ENCODE results near the gene ENOX2. TPM values are rescaled to one million over a fixed set of nuclear protein-coding genes. Genes with fewer than 3 reads are reported as not detected.

The ENOX2 gene
- total and polyA plus RNA-seq, 2 of the 13 experiments (the other 11 are each of a cell fraction or from before 2014, with no cell fraction given) = 5.9 to 8.5 TPM

- Histone ChIP-seq H3K9ac (ENCODE audit: insufficient read depth, low read depth, low read length) (no peak overlapping the region), H3K4me3 (replicated peaks in 1 of 3; ENCODE audit: insufficient read depth in 1 of 3, low read depth in 2 of 3, low read length in 3 of 3) (no peak overlapping the region), H3K27ac (ENCODE audit: extremely low read length, insufficient read depth, low read length) (no peak overlapping the region), H4K20me1 (ENCODE audit: insufficient read depth, low read length) (no peaks in the 10 kb centered on the region), H3K79me2 (ENCODE audit: insufficient read depth, low read length) (no peaks in the 10 kb centered on the region), H3K9me3 (ENCODE audit: low read length) (no peaks in the 10 kb centered on the region), H3K4me2 (ENCODE audit: low read depth, low read length) (no peak overlapping the region), H2AFZ (ENCODE audit: low read length) (no peak overlapping the region), H3K36me3 (replicated peaks in 1 of 2; ENCODE audit: control insufficient read depth in 1 of 2, insufficient read depth in 2 of 2, low read length in 2 of 2) (no peaks in the 10 kb centered on the region; a peak in 1 of 5 replicates), H3K27me3 (ENCODE audit: control insufficient read depth in 1 of 2, insufficient read depth in 2 of 2, low read length in 2 of 2) (no peaks in the 10 kb centered on the region), H3K4me1 (ENCODE audit: insufficient read depth, low read length) (no peaks in the 10 kb centered on the region)
- POLR2A ChIA-PET = no interaction called here
- in situ Hi-C loops (cut with HindIII; ENCODE audit: extremely low pct_ligation_motif_present, low pct_unique_long_range_greater_than_20kb) = no loop called here
- ATAC-seq = no peak
- FAIRE-seq = no peak
- BruUV-seq (replicated peaks) = no TSS peak
- TF ChIP-seq PHF20 (CRISPR knock-in tag; IDR thresholded peaks at IDR 0.05) (no peak), AGO2 (optimal IDR thresholded peaks at IDR 0.05; ENCODE audit: low read depth, low read length) (no peak), SP5 (CRISPR knock-in tag; IDR thresholded peaks at IDR 0.05; ENCODE audit: borderline replicate concordance, low read depth) (no peak), ZNF788 (CRISPR knock-in tag; IDR thresholded peaks at IDR 0.05; ENCODE audit: borderline replicate concordance) (no peak), GRHL1 (CRISPR knock-in tag; conservative IDR thresholded peaks at IDR 0.05) (no peak), ZNF660 (CRISPR knock-in tag; IDR thresholded peaks at IDR 0.05; ENCODE audit: borderline replicate concordance, low read depth) (no peak), KAT7 (CRISPR knock-in tag; IDR thresholded peaks at IDR 0.05; ENCODE audit: borderline replicate concordance) (no peak), ARHGAP35 (CRISPR knock-in tag; IDR thresholded peaks at IDR 0.05; ENCODE audit: borderline replicate concordance) (no peak), ZBTB43 (CRISPR knock-in tag; conservative IDR thresholded peaks at IDR 0.05) (no peak), ZKSCAN1 (IDR thresholded peaks at IDR 0.05; ENCODE audit: low read length) (no peak), ZNF746 (CRISPR knock-in tag; IDR thresholded peaks at IDR 0.05) (no peak), JUNB (CRISPR knock-in tag; IDR thresholded peaks at IDR 0.05; ENCODE audit: borderline replicate concordance) (no peak), KLF9 (CRISPR knock-in tag; IDR thresholded peaks at IDR 0.05; ENCODE audit: low read depth) (no peak), CENPT (CRISPR knock-in tag; IDR thresholded peaks at IDR 0.05; ENCODE audit: low read depth) (no peak), ZNF432 (CRISPR knock-in tag; IDR thresholded peaks at IDR 0.05; ENCODE audit: borderline replicate concordance) (no peak)
- TF ChIP-seq, protein P1, sequence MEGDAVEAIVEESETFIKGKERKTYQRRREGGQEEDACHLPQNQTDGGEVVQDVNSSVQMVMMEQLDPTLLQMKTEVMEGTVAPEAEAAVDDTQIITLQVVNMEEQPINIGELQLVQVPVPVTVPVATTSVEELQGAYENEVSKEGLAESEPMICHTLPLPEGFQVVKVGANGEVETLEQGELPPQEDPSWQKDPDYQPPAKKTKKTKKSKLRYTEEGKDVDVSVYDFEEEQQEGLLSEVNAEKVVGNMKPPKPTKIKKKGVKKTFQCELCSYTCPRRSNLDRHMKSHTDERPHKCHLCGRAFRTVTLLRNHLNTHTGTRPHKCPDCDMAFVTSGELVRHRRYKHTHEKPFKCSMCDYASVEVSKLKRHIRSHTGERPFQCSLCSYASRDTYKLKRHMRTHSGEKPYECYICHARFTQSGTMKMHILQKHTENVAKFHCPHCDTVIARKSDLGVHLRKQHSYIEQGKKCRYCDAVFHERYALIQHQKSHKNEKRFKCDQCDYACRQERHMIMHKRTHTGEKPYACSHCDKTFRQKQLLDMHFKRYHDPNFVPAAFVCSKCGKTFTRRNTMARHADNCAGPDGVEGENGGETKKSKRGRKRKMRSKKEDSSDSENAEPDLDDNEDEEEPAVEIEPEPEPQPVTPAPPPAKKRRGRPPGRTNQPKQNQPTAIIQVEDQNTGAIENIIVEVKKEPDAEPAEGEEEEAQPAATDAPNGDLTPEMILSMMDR (CRISPR knock-in tag; IDR thresholded peaks at IDR 0.05) = no peak
- no peak for DNase-seq (ENCODE audit: low spot score)
- CTCF ChIA-PET (ENCODE audit: low intra/inter-chr PET ratio, low total read pairs) = no interaction called here
- intact Hi-C loops (cut with micrococcal nuclease; ENCODE audit: unreplicated experiment) = no loop called here
- WGBS (ENCODE audit: low lambda C conversion rate) = 90% methylated on average over 6 of the region's 6 CpGs
Measured at GRCh38 chrX:130625386-130625785, 277.6 kb downstream of the ENOX2 start.

Measured in HepG2 (cell line).